Smooth muscle cell (in vitro differentiated cells): ENCODE data around the gene PEG3. TPM values are rescaled to one million over a fixed set of nuclear protein-coding genes. Genes with fewer than 3 reads are reported as not detected.

ENCODE experiments used
- DNase-seq: peaks from one replicate; lab custom pipeline; 2025; ENCODE audit not compliant: unreplicated experiment; lab: John Stamatoyannopoulos, UW
- H2AFZ ChIP-seq: fragments of 200-600 bp; sonication (generic); 2 replicates; pipeline ENCODE4 v1.6.0; 2016; ENCODE audit warnings: antibody characterized with exemption, low read depth, mild to moderate bottlenecking
- H3F3A ChIP-seq: fragments of 200-600 bp; sonication (generic); 2 replicates; pipeline ENCODE4 v1.6.0; 2017; ENCODE audit warnings: antibody characterized with exemption, low read depth
- H3K27ac ChIP-seq: fragments of 200-600 bp; sonication (generic); 2 replicates; pipeline ENCODE4 v1.5.1; 2016; ENCODE audit warnings: low read depth, mild to moderate bottlenecking
- H3K27me3 ChIP-seq: fragments of 200-600 bp; sonication (generic); 2 replicates; pipeline ENCODE4 v1.6.1; 2016; ENCODE audit warnings: low read depth, mild to moderate bottlenecking
- H3K36me3 ChIP-seq: fragments of 200-600 bp; sonication (generic); 2 replicates; pipeline ENCODE4 v1.5.1; 2016; ENCODE audit warnings: low read depth
- H3K4me1 ChIP-seq: fragments of 200-600 bp; sonication (generic); 2 replicates; pipeline ENCODE4 v1.5.1; 2016; ENCODE audit warnings: low read depth
- H3K4me2 ChIP-seq: fragments of 200-600 bp; sonication (generic); 2 replicates; pipeline ENCODE4 v1.6.0; 2016; ENCODE audit warnings: mild to moderate bottlenecking
- H3K4me3 ChIP-seq: fragments of 200-600 bp; sonication (generic); 2 replicates; pipeline ENCODE4 v1.5.1; 2016; ENCODE audit warnings: mild to moderate bottlenecking
- H3K79me2 ChIP-seq: fragments of 200-600 bp; sonication (generic); 2 replicates; pipeline ENCODE4 v1.6.0; 2016; ENCODE audit warnings: low read depth, mild to moderate bottlenecking
- H3K9ac ChIP-seq: fragments of 200-600 bp; sonication (generic); 2 replicates; pipeline ENCODE4 v1.6.0; 2016; ENCODE audit warnings: low read depth
- H3K9me3 ChIP-seq: fragments of 200-600 bp; sonication (generic); replicated peaks from 2 replicates; pipeline ENCODE4 v1.5.1; 2016; ENCODE audit warnings: low read depth
- H4K20me1 ChIP-seq: fragments of 200-600 bp; sonication (generic); 2 replicates; pipeline ENCODE4 v1.6.0; 2016; ENCODE audit warnings: low read depth
- CTCF ChIP-seq: fragments of 200-600 bp; sonication (generic); IDR thresholded peaks from 2 replicates; pipeline ENCODE4 v1.5.1; 2017; ENCODE audit warnings: borderline replicate concordance, mild to moderate bottlenecking, antibody characterized with exemption; ENCODE audit not compliant: insufficient read depth, poor library complexity, severe bottlenecking
- WGBS: methylation state at CpG from one replicate; pipeline ENCODE4 v1.1.7; 2016; ENCODE audit warnings: low lambda C conversion rate; 5-methylcytosine and 5-hydroxymethylcytosine counted together
- polyA plus RNA-seq: library from polyadenylated mRNA; unstranded; fragments of >200 nt; fragmentation: Nextera tagmentation; extraction: Ambion mirVana; gene quantifications from 2 replicates; pipeline ENCODE4 v1.2.1, GENCODE V29; 2016
- total RNA-seq: library from RNA; depleted of rRNA; stranded (reverse); fragments of >200 nt; gene quantifications from 2 replicates; pipeline ENCODE4 v1.2.3, GENCODE V29; 2014

Gene PEG3
- total and polyA plus RNA-seq, 2 experiments from 2014 or later = 0.54 TPM; not detected in 1

GRCh38 chr19:56880592-56881190 is 40.2 kb upstream of the PEG3 start:
- Histone ChIP-seq H2AFZ (no peak overlapping the region), H3K4me2 (no peak overlapping the region), H3K27ac (no peak overlapping the region), H3K4me3 (no peak overlapping the region), H3K27me3 (no peaks in the 10 kb centered on the region), H3F3A (no peaks in the 10 kb centered on the region), H4K20me1 (no peaks in the 10 kb centered on the region), H3K4me1 (no peaks in the 10 kb centered on the region), H3K9ac (no peak overlapping the region), H3K36me3 (no peaks in the 10 kb centered on the region), H3K9me3 (peaks cover 3% of the 10 kb centered on the region), H3K79me2 (no peaks in the 10 kb centered on the region)
- no peak for TF ChIP-seq CTCF
- 61% methylated on average over 5 of the region's 5 CpGs for WGBS
- DNase-seq = no peak

- TF ChIP-seq CTCF = no peak
- no peaks in the 10 kb centered on the region for H3K79me2 ChIP-seq
- peaks cover 9% of the 10 kb centered on the region for H3K9me3 ChIP-seq
- H3K27me3 ChIP-seq = no peaks in the 10 kb centered on the region
- H3K9ac ChIP-seq = no peak overlapping the region
- no peaks in the 10 kb centered on the region for H4K20me1 ChIP-seq
- H3K4me2 ChIP-seq = no peak overlapping the region
- no peak overlapping the region for H2AFZ ChIP-seq
- 73% methylated on average over 19 of the region's 19 CpGs for WGBS
- H3K36me3 ChIP-seq = no peaks in the 10 kb centered on the region
- no peaks in the 10 kb centered on the region for H3F3A ChIP-seq
- H3K27ac ChIP-seq = no peak overlapping the region
- H3K4me3 ChIP-seq = no peak overlapping the region
- no peaks in the 10 kb centered on the region for H3K4me1 ChIP-seq
- no peak for DNase-seq
These were observed 36.7 kb upstream of the PEG3 start for GRCh38 chr19:56877069-56877715.

DNA sequence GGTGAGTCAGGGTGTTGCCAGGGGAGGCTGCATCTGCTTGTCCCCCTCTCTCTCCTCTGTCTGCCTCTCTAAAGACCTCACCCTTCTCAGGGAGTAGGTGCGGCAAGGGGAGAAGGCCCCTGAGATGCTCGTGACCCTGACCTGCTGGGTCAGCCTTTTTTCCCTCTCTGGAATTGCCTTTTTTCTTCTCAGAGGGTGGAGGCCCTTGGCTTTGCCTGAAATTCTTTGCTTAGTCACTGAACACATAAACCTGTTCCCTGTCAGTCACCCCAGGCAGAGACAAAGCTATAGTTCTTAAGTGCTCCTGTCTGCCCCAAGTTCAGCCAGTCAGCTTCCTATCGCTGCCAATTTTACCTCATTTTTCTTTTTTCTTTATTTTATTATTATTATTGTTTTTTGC is 35.2 kb upstream of the PEG3 start:
- no peak for DNase-seq
- Histone ChIP-seq H4K20me1 (no peaks in the 10 kb centered on the region), H3K79me2 (no peaks in the 10 kb centered on the region), H3F3A (no peaks in the 10 kb centered on the region), H3K9me3 (peaks cover 5% of the 10 kb centered on the region), H3K36me3 (no peaks in the 10 kb centered on the region), H3K4me2 (no peak overlapping the region), H3K27me3 (no peaks in the 10 kb centered on the region), H3K9ac (no peak overlapping the region), H3K27ac (no peak overlapping the region), H3K4me3 (no peak overlapping the region), H3K4me1 (no peaks in the 10 kb centered on the region), H2AFZ (no peak overlapping the region)
- no peak for TF ChIP-seq CTCF
- 67% methylated on average over 3 of the region's 3 CpGs for WGBS

GRCh38 chr19:56874530-56874929 is 34.0 kb upstream of the PEG3 start:
- no peaks in the 10 kb centered on the region for H3K4me1 ChIP-seq
- H3K4me3 ChIP-seq = no peak overlapping the region
- H3K27me3 ChIP-seq = no peaks in the 10 kb centered on the region
- H3K4me2 ChIP-seq = no peak overlapping the region
- no peak for TF ChIP-seq CTCF
- no peak overlapping the region for H2AFZ ChIP-seq
- no peaks in the 10 kb centered on the region for H3K36me3 ChIP-seq
- H3K79me2 ChIP-seq = no peaks in the 10 kb centered on the region
- 58% methylated on average over 4 of the region's 4 CpGs for WGBS
- H3K27ac ChIP-seq = no peak overlapping the region
- no peak for DNase-seq
- no peaks in the 10 kb centered on the region for H3F3A ChIP-seq
- H3K9ac ChIP-seq = no peak overlapping the region
- peaks cover 9% of the 10 kb centered on the region for H3K9me3 ChIP-seq
- H4K20me1 ChIP-seq = no peaks in the 10 kb centered on the region
